Measurements from ENCODE around the gene LIMA1. TPM values are rescaled to one million over a fixed set of nuclear protein-coding genes. Genes with fewer than 3 reads are reported as not detected.

The LIMA1 gene
- total RNA-seq, 1 donor from 2014 or later, result 79.4 TPM

DNA sequence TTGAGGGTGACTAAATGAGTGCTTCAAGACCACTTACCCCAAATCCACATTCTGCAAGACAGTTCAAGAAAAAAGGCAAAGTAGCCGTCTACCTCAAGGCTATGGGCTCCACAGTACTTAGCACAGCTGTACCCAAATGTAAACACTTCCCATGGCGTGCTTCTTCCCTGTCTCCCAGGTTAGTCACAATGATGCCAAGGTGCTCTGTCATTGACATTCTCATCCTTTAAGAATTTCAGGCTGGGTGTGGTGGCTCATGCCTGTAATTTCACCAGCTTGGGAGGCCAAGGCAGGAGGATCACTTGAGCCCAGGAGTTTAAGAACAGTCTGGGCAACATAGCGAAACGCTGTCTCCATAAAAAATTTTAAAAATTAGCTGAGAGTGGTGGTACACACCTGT is 64.9 kb downstream of the LIMA1 start:
- TF ChIP-seq, protein P1, sequence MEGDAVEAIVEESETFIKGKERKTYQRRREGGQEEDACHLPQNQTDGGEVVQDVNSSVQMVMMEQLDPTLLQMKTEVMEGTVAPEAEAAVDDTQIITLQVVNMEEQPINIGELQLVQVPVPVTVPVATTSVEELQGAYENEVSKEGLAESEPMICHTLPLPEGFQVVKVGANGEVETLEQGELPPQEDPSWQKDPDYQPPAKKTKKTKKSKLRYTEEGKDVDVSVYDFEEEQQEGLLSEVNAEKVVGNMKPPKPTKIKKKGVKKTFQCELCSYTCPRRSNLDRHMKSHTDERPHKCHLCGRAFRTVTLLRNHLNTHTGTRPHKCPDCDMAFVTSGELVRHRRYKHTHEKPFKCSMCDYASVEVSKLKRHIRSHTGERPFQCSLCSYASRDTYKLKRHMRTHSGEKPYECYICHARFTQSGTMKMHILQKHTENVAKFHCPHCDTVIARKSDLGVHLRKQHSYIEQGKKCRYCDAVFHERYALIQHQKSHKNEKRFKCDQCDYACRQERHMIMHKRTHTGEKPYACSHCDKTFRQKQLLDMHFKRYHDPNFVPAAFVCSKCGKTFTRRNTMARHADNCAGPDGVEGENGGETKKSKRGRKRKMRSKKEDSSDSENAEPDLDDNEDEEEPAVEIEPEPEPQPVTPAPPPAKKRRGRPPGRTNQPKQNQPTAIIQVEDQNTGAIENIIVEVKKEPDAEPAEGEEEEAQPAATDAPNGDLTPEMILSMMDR (IDR thresholded peaks at IDR 0.05), result no peak
- no peaks in the 10 kb centered on the region for H3K27me3 ChIP-seq
- peaks cover 3 to 27% of the 10 kb centered on the region in 2 donors for H3K4me1 ChIP-seq
- intact Hi-C loops (cut with DNase I), result no loop called here
- no peaks in the 10 kb centered on the region for H3K9me3 ChIP-seq
- peaks cover 0 to 2% of the 10 kb centered on the region in 2 donors for H3K36me3 ChIP-seq
- H3K4me3 ChIP-seq, result no peak overlapping the region
- no peak overlapping the region for H3K27ac ChIP-seq
- DNase-seq (ENCODE audit: low spot score in 2 of 2), result no peak

DNA sequence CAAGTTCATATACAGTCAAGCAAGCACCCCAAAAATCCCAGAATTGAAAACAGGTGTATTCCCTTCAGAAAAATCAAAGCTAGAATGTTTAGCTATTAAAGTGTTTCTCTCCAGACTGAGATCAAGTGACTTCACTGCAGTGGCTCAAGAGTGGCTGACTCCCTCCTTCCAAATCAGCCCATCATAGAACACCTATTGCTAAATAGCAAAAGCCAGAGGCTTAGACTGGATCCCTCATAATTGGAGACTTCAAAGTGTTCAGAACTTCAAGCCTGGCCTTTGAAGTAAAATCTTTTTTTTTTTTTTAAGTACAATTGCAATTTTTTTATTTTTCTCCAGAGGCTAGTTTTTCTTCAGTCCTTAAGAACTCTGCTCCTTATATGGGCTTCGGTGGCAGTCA is 66.1 kb downstream of the LIMA1 start:
- DNase-seq (ENCODE audit: low spot score in 2 of 2), result no peak
- no peaks in the 10 kb centered on the region for H3K27me3 ChIP-seq
- intact Hi-C loops (cut with DNase I), result no loop called here
- H3K36me3 ChIP-seq, result peaks cover 0 to 2% of the 10 kb centered on the region in 2 donors
- H3K9me3 ChIP-seq, result no peaks in the 10 kb centered on the region
- H3K4me3 ChIP-seq, result peak overlapping the region in 1 of 2 donors; percentile 20
- H3K27ac ChIP-seq, result no peak overlapping the region
- H3K4me1 ChIP-seq, result peaks cover 3 to 27% of the 10 kb centered on the region in 2 donors
- TF ChIP-seq, protein P1 (IDR thresholded peaks at IDR 0.05), result no peak

DNA sequence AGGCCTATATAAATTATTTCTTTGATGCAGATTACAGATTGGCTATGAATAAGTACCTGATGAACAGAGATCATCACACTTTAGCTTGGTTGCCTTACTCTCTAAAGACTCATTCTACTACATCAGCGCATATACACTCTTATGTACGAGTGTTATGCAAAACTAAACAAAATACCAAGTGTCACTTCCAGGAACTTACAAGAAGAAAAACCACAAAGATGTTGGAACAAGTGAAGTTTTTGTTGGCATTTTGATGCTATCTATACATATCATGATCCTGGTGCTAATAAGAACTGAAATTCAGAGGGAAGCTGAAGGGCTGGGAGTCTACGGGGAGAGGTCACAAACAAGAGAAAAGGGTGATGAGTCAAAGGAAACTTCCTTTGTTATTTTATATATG is 68.3 kb downstream of the LIMA1 start:
- TF ChIP-seq, protein P1 (IDR thresholded peaks at IDR 0.05), result no peak
- Histone ChIP-seq H3K9me3 (no peaks in the 10 kb centered on the region), H3K4me3 (no peak overlapping the region), H3K4me1 (peaks cover 3 to 33% of the 10 kb centered on the region in 2 donors), H3K27ac (no peak overlapping the region), H3K36me3 (peaks cover 0 to 2% of the 10 kb centered on the region in 2 donors), H3K27me3 (no peaks in the 10 kb centered on the region)
- no peak for DNase-seq (ENCODE audit: low spot score in 2 of 2)
- intact Hi-C loops (cut with DNase I), result no loop called here

DNA sequence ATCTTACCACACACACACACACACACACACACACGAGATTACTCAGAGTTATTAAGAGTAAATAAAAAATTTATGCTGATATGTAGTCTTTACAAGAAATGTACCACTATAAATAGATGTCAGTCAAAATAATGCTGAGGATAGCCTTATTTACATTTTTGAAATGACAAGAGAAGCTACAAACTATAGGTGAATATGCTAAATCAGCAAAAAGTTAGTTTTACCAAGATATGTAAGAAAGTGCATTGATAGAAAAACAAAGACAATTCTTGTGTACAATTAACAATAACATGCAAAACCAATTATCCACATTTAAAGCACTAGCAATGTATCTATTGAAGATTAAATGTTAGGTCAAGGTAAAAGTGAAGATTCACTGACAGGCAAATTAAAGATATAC is 69.3 kb downstream of the LIMA1 start:
- no peaks in the 10 kb centered on the region for H3K27me3 ChIP-seq
- no peaks in the 10 kb centered on the region for H3K9me3 ChIP-seq
- no peak overlapping the region for H3K4me3 ChIP-seq
- TF ChIP-seq, protein P1 (IDR thresholded peaks at IDR 0.05), result no peak
- peaks cover 0 to 2% of the 10 kb centered on the region in 2 donors for H3K36me3 ChIP-seq
- intact Hi-C loops (cut with DNase I), result no loop called here
- peaks cover 3 to 23% of the 10 kb centered on the region in 2 donors for H3K4me1 ChIP-seq
- H3K27ac ChIP-seq, result no peak overlapping the region
- no peak for DNase-seq (ENCODE audit: low spot score in 2 of 2)

DNA sequence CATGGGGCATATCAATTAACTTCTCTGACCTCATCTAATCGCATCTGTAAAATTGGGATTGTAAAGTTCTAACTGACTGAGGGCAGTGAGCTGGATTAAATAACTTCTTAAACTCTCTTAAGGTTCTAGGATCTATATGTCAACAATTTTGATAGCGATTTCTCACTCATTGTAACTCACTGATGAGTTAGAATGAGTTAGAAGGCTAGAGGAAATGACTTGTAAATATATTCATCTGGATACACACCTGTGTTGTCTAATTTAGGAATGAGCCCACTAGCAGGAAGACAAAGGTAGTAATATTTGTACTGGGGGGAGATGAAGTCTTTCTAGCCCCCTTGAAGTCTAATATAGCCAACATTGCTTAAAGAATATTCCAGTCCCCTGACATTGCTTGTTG is 69.9 kb downstream of the LIMA1 start:
- Histone ChIP-seq H3K27ac (no peak overlapping the region), H3K4me1 (peaks cover 3 to 20% of the 10 kb centered on the region in 2 donors), H3K27me3 (no peaks in the 10 kb centered on the region), H3K9me3 (no peaks in the 10 kb centered on the region), H3K4me3 (no peak overlapping the region), H3K36me3 (peaks cover under 1 to 2% of the 10 kb centered on the region in 2 donors)
- intact Hi-C loops (cut with DNase I), result no loop called here
- DNase-seq (ENCODE audit: low spot score in 2 of 2), result no peak
- TF ChIP-seq, protein P1 (IDR thresholded peaks at IDR 0.05), result no peak

DNA sequence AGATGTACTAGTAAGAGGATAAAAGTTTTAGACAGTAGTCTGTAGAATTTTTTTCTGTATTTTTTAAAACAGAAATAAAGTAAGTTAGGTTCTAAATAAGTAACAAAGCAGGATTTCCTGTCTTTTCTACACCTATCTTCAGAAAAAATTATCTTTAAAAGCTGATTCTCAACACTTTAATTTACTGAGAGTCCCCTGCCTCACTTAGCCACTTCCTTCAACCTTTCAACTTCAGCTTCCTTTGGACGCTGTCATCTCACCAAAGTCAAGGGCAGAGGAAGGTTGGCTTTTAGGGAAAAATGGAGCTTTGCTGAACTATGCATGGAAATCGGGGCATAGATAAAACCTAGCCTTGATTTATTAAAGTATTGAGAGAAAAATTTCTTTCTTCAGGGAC is 71.3 kb downstream of the LIMA1 start:
- Histone ChIP-seq H3K9me3 (no peaks in the 10 kb centered on the region), H3K4me1 (peaks cover 0 to 18% of the 10 kb centered on the region in 2 donors), H3K4me3 (no peak overlapping the region), H3K27me3 (no peaks in the 10 kb centered on the region), H3K27ac (peak overlapping the region in 1 of 2 donors; percentile 28), H3K36me3 (peaks cover 0 to 9% of the 10 kb centered on the region in 2 donors)
- DNase-seq (ENCODE audit: low spot score in 2 of 2), result no peak
- TF ChIP-seq, protein P1 (IDR thresholded peaks at IDR 0.05), result no peak
- intact Hi-C loops (cut with DNase I), result no loop called here

Data from ascending aorta (tissue), 2 donors.